GM21786 (cell line): ENCODE data around the gene AP5M1.
"Not testable (repeated sequence)": the region's sequence is repeated elsewhere in the genome, so short reads cannot be mapped to it uniquely, and the experiment has no call there.

ENCODE experiments used
- ATAC-seq: cut with Tn5 transposase; IDR thresholded peaks from one replicate; pipeline ENCODE4 v1.9.1; 2021; ENCODE audit not compliant: unreplicated experiment

AP5M1 gene

GRCh38 chr14:57268161-57269069, at the start of gene AP5M1, which contains the start of gene EXOC5:
Gene AP5M1 (plus strand): TSS chr14:57268971. CDS start chr14:57269315, 344 bp downstream.
Gene EXOC5 (minus strand): TSS chr14:57268905. CDS start chr14:57268648, 257 bp downstream.
- ATAC-seq = peak; percentile 91

- no peak for ATAC-seq
These were observed 46.8 kb upstream of the AP5M1 start for GRCh38 chr14:57221931-57222330.

GRCh38 chr14:57227083-57227482, 41.7 kb upstream of the AP5M1 start:
- no peak for ATAC-seq

GRCh38 chr14:57228320-57228719, 40.5 kb upstream of the AP5M1 start:
- ATAC-seq = not testable (repeated sequence)

- no peak for ATAC-seq
These were observed 36.8 kb upstream of the AP5M1 start for GRCh38 chr14:57232006-57232405.

GRCh38 chr14:57240115-57240514, 28.7 kb upstream of the AP5M1 start:
- ATAC-seq = not testable (repeated sequence)

- no peak for ATAC-seq
These were observed 25.5 kb upstream of the AP5M1 start for GRCh38 chr14:57243320-57243719.

- no peak for ATAC-seq
These were observed 24.7 kb upstream of the AP5M1 start for GRCh38 chr14:57244106-57244505.

- ATAC-seq = no peak
These were observed 22.8 kb upstream of the AP5M1 start for GRCh38 chr14:57245941-57246340.

GRCh38 chr14:57246933-57247657, 21.7 kb upstream of the AP5M1 start:
- ATAC-seq = no peak

- ATAC-seq = peak; percentile 69
These were observed 13.9 kb upstream of the AP5M1 start for GRCh38 chr14:57254884-57255283.

- ATAC-seq = not testable (repeated sequence)
These were observed 10.6 kb upstream of the AP5M1 start for GRCh38 chr14:57258221-57258620.

GRCh38 chr14:57259672-57260071, 9.1 kb upstream of the AP5M1 start:
- ATAC-seq = no peak

- ATAC-seq = no peak
These were observed 7.2 kb upstream of the AP5M1 start for GRCh38 chr14:57261604-57262003.

- ATAC-seq = no peak
These were observed 6.7 kb upstream of the AP5M1 start for GRCh38 chr14:57262117-57262516.

GRCh38 chr14:57266065-57266464, 2.7 kb upstream of the AP5M1 start:
- ATAC-seq = no peak

GRCh38 chr14:57273236-57273635, 4.5 kb downstream of the AP5M1 start:
- ATAC-seq = no peak

GRCh38 chr14:57274551-57274950, 5.8 kb downstream of the AP5M1 start:
- ATAC-seq = no peak

GRCh38 chr14:57275023-57275664, 6.4 kb downstream of the AP5M1 start:
- no peak for ATAC-seq

- no peak for ATAC-seq
These were observed 8.3 kb downstream of the AP5M1 start for GRCh38 chr14:57277062-57277461.

- ATAC-seq = no peak
These were observed 19.0 kb downstream of the AP5M1 start for GRCh38 chr14:57287745-57288144.
